ENCODE results near the gene RBM3. TPM values are rescaled to one million over a fixed set of nuclear protein-coding genes. Genes with fewer than 3 reads are reported as not detected.
"Not testable (repeated sequence)": the region's sequence is repeated elsewhere in the genome, so short reads cannot be mapped to it uniquely, and the experiment has no call there.

RBM3 gene
- total and polyA plus RNA-seq, 4 experiments from 2014 or later = 169 to 282 (median 210) TPM

GRCh38 chrX:48555731-48556325 is 18.5 kb upstream of the RBM3 start:
- DNase-seq; H3K27me3 ChIP-seq (ENCODE audit: insufficient read depth, low read length); H3K4me3 Mint-ChIP-seq; H3K4me1 Mint-ChIP-seq; H3K4me1 ChIP-seq (ENCODE audit: insufficient read depth, low read length); H3K9me3 ChIP-seq (ENCODE audit: control insufficient read depth in 1 of 2, low read length in 2 of 2); POLR2A ChIA-PET (ENCODE audit: partially characterized antibody); CTCF ChIA-PET (ENCODE audit: partially characterized antibody); H3K27me3 Mint-ChIP-seq; H3K9me3 Mint-ChIP-seq; H3K27ac ChIP-seq (ENCODE audit: low read depth, low read length); intact Hi-C loops (cut with micrococcal nuclease); H3K4me3 ChIP-seq (ENCODE audit: low read length in 2 of 2): not testable (repeated sequence)
- peak overlapping the region in 1 of 7 donors; percentile 11 for H3K27ac Mint-ChIP-seq
- H3K36me3 Mint-ChIP-seq = peaks cover 5 to 37% of the 10 kb centered on the region in 2 donors
- H3K36me3 ChIP-seq (ENCODE audit: insufficient read depth, low read length) = peaks cover 24% of the 10 kb centered on the region

- H3K9me3 Mint-ChIP-seq = peaks cover 0 to 2% (median 0%) of the 10 kb centered on the region in 8 donors
- H3K27ac Mint-ChIP-seq = no peak overlapping the region
- Histone ChIP-seq H3K27ac (ENCODE audit: low read depth, low read length) (no peak overlapping the region), H3K4me3 (ENCODE audit: low read length in 2 of 2) (no peak overlapping the region), H3K9me3 (ENCODE audit: control insufficient read depth in 1 of 2, low read length in 2 of 2) (no peaks in the 10 kb centered on the region), H3K4me1 (ENCODE audit: insufficient read depth, low read length) (no peaks in the 10 kb centered on the region), H3K27me3 (ENCODE audit: insufficient read depth, low read length) (no peaks in the 10 kb centered on the region), H3K36me3 (ENCODE audit: insufficient read depth, low read length) (peaks cover 24% of the 10 kb centered on the region)
- POLR2A ChIA-PET (ENCODE audit: partially characterized antibody) = no interaction called here
- no peak overlapping the region for H3K4me3 Mint-ChIP-seq
- intact Hi-C loops (cut with micrococcal nuclease) = no loop called here
- no peaks in the 10 kb centered on the region for H3K27me3 Mint-ChIP-seq
- peaks cover 10 to 45% of the 10 kb centered on the region in 2 donors for H3K36me3 Mint-ChIP-seq
- CTCF ChIA-PET (ENCODE audit: partially characterized antibody) = interaction anchor here (1.3 kb wide), 1 partner anchor 19 kb away, joined by 3 read pairs; the partner anchor contains the start of gene TBC1D25
- DNase-seq = no peak
- peaks cover 0 to 2% (median 0%) of the 10 kb centered on the region in 4 donors for H3K4me1 Mint-ChIP-seq
Measured at GRCh38 chrX:48558271-48558670, 16.0 kb upstream of the RBM3 start.

- CTCF ChIA-PET (ENCODE audit: partially characterized antibody) = no interaction called here
- no peaks in the 10 kb centered on the region for H3K27me3 ChIP-seq (ENCODE audit: insufficient read depth, low read length)
- no peak overlapping the region for H3K27ac Mint-ChIP-seq
- no peak overlapping the region for H3K27ac ChIP-seq (ENCODE audit: low read depth, low read length)
- POLR2A ChIA-PET (ENCODE audit: partially characterized antibody) = no interaction called here
- no peaks in the 10 kb centered on the region for H3K9me3 ChIP-seq (ENCODE audit: control insufficient read depth in 1 of 2, low read length in 2 of 2)
- H3K4me3 ChIP-seq (ENCODE audit: low read length in 2 of 2) = no peak overlapping the region
- no peak overlapping the region for H3K4me3 Mint-ChIP-seq
- DNase-seq = no peak
- no peaks in the 10 kb centered on the region for H3K4me1 ChIP-seq (ENCODE audit: insufficient read depth, low read length)
- intact Hi-C loops (cut with micrococcal nuclease) = no loop called here
- peaks cover 8 to 43% of the 10 kb centered on the region in 2 donors for H3K36me3 Mint-ChIP-seq
- peaks cover 24% of the 10 kb centered on the region for H3K36me3 ChIP-seq (ENCODE audit: insufficient read depth, low read length)
- H3K4me1 Mint-ChIP-seq = peaks cover 0 to 2% (median 0%) of the 10 kb centered on the region in 4 donors
- H3K27me3 Mint-ChIP-seq = no peaks in the 10 kb centered on the region
- H3K9me3 Mint-ChIP-seq = peaks cover 0 to 2% (median 0%) of the 10 kb centered on the region in 8 donors
Measured at GRCh38 chrX:48559636-48560035, 14.6 kb upstream of the RBM3 start.

- intact Hi-C loops (cut with micrococcal nuclease) = no loop called here
- Mint-ChIP-seq H3K36me3 (peaks cover 5 to 40% of the 10 kb centered on the region in 2 donors), H3K27me3 (no peaks in the 10 kb centered on the region), H3K9me3 (peaks cover 0 to 2% (median 0%) of the 10 kb centered on the region in 8 donors), H3K27ac (no peak overlapping the region), H3K4me3 (no peak overlapping the region), H3K4me1 (no peaks in the 10 kb centered on the region)
- H3K27ac ChIP-seq (ENCODE audit: low read depth, low read length) = no peak overlapping the region
- H3K9me3 ChIP-seq (ENCODE audit: control insufficient read depth in 1 of 2, low read length in 2 of 2) = no peaks in the 10 kb centered on the region
- ChIA-PET CTCF (ENCODE audit: partially characterized antibody) (no interaction called here), POLR2A (ENCODE audit: partially characterized antibody) (no interaction called here)
- H3K4me1 ChIP-seq (ENCODE audit: insufficient read depth, low read length) = no peaks in the 10 kb centered on the region
- H3K27me3 ChIP-seq (ENCODE audit: insufficient read depth, low read length) = no peaks in the 10 kb centered on the region
- no peak overlapping the region for H3K4me3 ChIP-seq (ENCODE audit: low read length in 2 of 2)
- peaks cover 21% of the 10 kb centered on the region for H3K36me3 ChIP-seq (ENCODE audit: insufficient read depth, low read length)
- DNase-seq = no peak
Measured at GRCh38 chrX:48560056-48560455, 14.2 kb upstream of the RBM3 start.

- POLR2A ChIA-PET (ENCODE audit: partially characterized antibody) = no interaction called here
- intact Hi-C loops (cut with micrococcal nuclease) = no loop called here
- no peaks in the 10 kb centered on the region for H3K4me1 ChIP-seq (ENCODE audit: insufficient read depth, low read length)
- CTCF ChIA-PET (ENCODE audit: partially characterized antibody) = no interaction called here
- no peak overlapping the region for H3K4me3 Mint-ChIP-seq
- H3K4me3 ChIP-seq (ENCODE audit: low read length in 2 of 2) = no peak overlapping the region
- no peaks in the 10 kb centered on the region for H3K27me3 Mint-ChIP-seq
- no peaks in the 10 kb centered on the region for H3K4me1 Mint-ChIP-seq
- no peak for DNase-seq
- H3K36me3 ChIP-seq (ENCODE audit: insufficient read depth, low read length) = peaks cover 19% of the 10 kb centered on the region
- H3K9me3 Mint-ChIP-seq = peaks cover 0 to 2% (median 0%) of the 10 kb centered on the region in 8 donors
- H3K27ac Mint-ChIP-seq = no peak overlapping the region
- no peaks in the 10 kb centered on the region for H3K9me3 ChIP-seq (ENCODE audit: control insufficient read depth in 1 of 2, low read length in 2 of 2)
- H3K27me3 ChIP-seq (ENCODE audit: insufficient read depth, low read length) = no peaks in the 10 kb centered on the region
- no peak overlapping the region for H3K27ac ChIP-seq (ENCODE audit: low read depth, low read length)
- H3K36me3 Mint-ChIP-seq = peaks cover 5 to 37% of the 10 kb centered on the region in 2 donors
Measured at GRCh38 chrX:48560681-48561080, 13.6 kb upstream of the RBM3 start.

- peaks cover 3 to 14% (median 7%) of the 10 kb centered on the region in 4 donors for H3K4me1 Mint-ChIP-seq
- intact Hi-C loops (cut with micrococcal nuclease) = no loop called here
- no peaks in the 10 kb centered on the region for H3K27me3 ChIP-seq (ENCODE audit: insufficient read depth, low read length)
- ChIA-PET CTCF (ENCODE audit: partially characterized antibody) (no interaction called here), POLR2A (ENCODE audit: partially characterized antibody) (no interaction called here)
- DNase-seq = no peak
- peaks cover 0 to 10% of the 10 kb centered on the region in 2 donors for H3K36me3 Mint-ChIP-seq
- H3K27me3 Mint-ChIP-seq = no peaks in the 10 kb centered on the region
- H3K9me3 Mint-ChIP-seq = peaks cover 0 to 1% (median 0%) of the 10 kb centered on the region in 8 donors
- H3K4me3 Mint-ChIP-seq = no peak overlapping the region
- no peak overlapping the region for H3K27ac Mint-ChIP-seq
- no peak overlapping the region for H3K4me3 ChIP-seq (ENCODE audit: low read length in 2 of 2)
- H3K36me3 ChIP-seq (ENCODE audit: insufficient read depth, low read length) = no peaks in the 10 kb centered on the region
- no peaks in the 10 kb centered on the region for H3K9me3 ChIP-seq (ENCODE audit: control insufficient read depth in 1 of 2, low read length in 2 of 2)
- no peak overlapping the region for H3K27ac ChIP-seq (ENCODE audit: low read depth, low read length)
- H3K4me1 ChIP-seq (ENCODE audit: insufficient read depth, low read length) = peaks cover 1% of the 10 kb centered on the region
Measured at GRCh38 chrX:48569958-48570357, 4.3 kb upstream of the RBM3 start.

GRCh38 chrX:48573690-48574269 is 504 bp upstream of the RBM3 start:
- Mint-ChIP-seq H3K4me3 (peak overlapping the region; percentile 89 to 99 (median 97)), H3K4me1 (peaks cover 7 to 30% (median 16%) of the 10 kb centered on the region in 4 donors), H3K36me3 (peaks cover 9 to 39% of the 10 kb centered on the region in 2 donors), H3K27ac (peak overlapping the region; percentile 97 to 100 (median 98)), H3K9me3 (peaks cover 0 to 6% (median 0%) of the 10 kb centered on the region in 8 donors), H3K27me3 (no peaks in the 10 kb centered on the region)
- H3K4me1 ChIP-seq (ENCODE audit: insufficient read depth, low read length) = peaks cover 17% of the 10 kb centered on the region
- H3K9me3 ChIP-seq (ENCODE audit: control insufficient read depth in 1 of 2, low read length in 2 of 2) = no peaks in the 10 kb centered on the region
- intact Hi-C loops (cut with micrococcal nuclease) = loop anchor here (1.0 kb wide), 5 partner anchors 24 to 490 kb away; partner anchors contain the start of genes FTSJ1, TBC1D25 and WDR13
- CTCF ChIA-PET (ENCODE audit: partially characterized antibody) = interaction anchor here (1.2 to 1.7 kb wide), 2 partner anchors 26 to 34 kb away, joined by 3 to 9 read pairs; partner anchors contain the start of gene TBC1D25
- H3K27ac ChIP-seq (ENCODE audit: low read depth, low read length) = peak overlapping the region; percentile 96
- POLR2A ChIA-PET (ENCODE audit: partially characterized antibody) = interaction anchor here (0.9 to 2.9 kb wide), 29 partner anchors 10 to 1356 kb away, joined by 3 to 49 read pairs (median 5); partner anchors contain the start of genes EBP, ELK1, FTSJ1 and HDAC6
- peaks cover 32% of the 10 kb centered on the region for H3K36me3 ChIP-seq (ENCODE audit: insufficient read depth, low read length)
- no peaks in the 10 kb centered on the region for H3K27me3 ChIP-seq (ENCODE audit: insufficient read depth, low read length)
- H3K4me3 ChIP-seq (ENCODE audit: low read length in 2 of 2) = peak overlapping the region; percentile 30 to 81
- peak in 1 of 5 donors; percentile 78 for DNase-seq
